GM12872 (cell line): ENCODE measurements around the gene MAML3.

Source experiments
- CTCF ChIP-seq: IDR thresholded peaks from 3 replicates; pipeline ENCODE4 v1.5.1; 2011; ENCODE audit warnings: low read depth, mild to moderate bottlenecking, low read length, moderate library complexity; ENCODE audit not compliant: insufficient read depth

The MAML3 gene

DNA sequence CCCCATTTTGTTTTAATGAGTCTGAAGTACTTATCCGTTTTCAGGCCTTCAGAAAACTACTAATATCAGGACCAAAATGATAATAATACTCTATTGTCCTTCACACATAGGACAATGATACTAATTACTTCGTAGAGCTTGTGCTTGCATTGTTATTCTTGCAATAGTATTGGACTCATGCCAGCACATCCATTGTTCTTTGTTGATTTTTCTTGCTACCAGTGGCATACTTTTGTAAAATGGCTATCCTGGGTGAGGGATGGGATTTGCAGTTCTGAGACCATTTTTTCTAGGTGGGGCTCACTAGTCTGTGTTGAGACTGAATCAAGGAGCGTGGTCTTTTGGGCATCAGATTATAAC is 195.3 kb downstream of the MAML3 start:
- TF ChIP-seq CTCF = no peak

DNA sequence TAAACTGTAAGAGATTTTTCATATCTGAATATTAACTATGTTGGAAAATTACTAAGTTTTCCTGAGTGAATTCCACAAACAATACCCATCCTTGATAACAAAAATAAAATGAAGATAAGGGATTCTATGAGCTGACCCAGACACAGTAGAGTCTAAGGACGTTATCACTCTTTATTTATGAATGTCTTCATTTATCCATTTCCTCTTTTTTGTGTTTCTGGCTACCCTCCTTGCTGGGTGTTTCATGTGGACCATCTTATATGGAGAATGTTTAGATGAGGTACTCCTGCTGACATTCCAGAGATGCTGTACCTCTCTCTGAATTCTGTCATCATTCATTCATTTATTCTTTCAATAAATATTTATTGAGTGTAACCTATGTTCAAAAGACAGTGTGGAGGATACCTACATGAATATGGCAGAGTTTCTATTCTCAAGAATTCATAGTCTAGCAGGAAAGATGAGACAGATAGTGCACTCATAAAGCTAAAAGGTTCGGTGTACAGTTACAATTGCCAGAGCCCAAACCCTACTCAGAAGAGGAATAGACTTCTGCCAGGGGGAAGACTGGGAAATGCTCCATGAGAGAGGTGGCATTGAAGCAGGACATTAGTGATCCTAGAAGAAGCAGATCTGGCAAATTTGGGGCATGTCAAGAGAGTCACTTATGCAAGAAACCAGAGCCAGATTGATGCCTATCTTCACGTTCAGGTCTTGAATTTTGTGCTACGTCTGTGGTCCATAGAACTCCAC is 195.8 kb downstream of the MAML3 start:
- TF ChIP-seq CTCF = no peak

DNA sequence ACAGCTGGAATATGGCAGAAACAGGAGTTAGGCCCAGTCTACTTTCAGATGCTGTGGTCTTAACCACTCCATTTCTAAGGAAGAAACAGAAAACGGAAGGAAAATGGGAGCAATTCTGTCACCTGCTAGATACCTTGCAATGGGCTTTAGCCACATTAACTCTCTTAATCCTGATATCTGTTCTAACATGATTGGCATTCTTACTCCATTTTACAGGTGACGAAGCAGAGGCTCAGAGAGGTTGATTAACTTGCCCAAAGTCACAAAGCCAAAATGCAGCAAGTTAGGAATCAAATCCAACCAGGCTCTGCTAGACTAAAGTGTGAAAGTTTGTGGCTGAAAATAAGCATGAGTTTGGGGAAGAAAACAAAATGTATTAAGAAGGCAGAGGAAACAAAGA is 196.9 kb downstream of the MAML3 start:
- no peak for TF ChIP-seq CTCF

DNA sequence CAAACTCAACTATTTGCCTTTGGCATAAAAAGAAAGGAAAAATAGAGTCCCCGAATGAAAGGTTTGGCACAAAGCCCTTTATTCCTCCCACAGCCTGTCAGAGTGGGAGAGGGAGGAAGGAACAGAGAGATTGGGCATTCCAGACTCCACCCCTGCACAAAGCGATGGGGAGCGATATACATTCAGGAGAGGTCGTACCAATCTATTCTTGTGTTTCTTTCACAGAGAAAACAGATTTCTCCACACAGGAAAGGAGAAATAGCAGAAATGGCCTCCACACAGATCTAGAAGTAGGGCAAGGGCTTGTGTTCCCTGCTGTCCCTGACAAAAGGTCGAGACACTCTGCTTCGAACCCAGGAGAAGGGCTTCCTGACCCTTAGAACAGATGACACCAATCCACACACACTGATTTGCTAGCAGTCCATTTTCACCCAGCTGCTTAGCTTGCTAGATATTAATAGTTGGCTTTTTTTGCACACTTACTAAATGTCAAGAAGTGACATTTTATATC is 197.4 kb downstream of the MAML3 start:
- no peak for TF ChIP-seq CTCF

DNA sequence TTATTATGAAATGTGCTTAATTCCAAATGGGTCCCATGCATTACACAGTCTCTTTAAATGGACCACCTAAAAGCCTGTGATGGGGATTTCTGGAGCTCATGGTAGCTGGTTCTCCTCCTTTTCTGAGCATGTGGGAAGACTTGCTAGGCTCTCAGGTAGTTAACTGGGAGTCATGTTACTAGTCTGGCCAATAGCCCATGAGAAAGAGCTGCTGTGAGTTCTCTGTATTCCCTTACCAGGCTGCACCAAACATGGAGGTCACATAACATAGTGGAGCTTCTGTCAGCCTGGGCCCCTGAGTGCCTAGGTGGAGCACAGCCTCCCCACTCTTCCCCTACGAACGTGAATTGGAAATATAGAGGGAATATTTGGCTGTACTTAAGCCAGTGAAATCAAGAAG is 198.4 kb downstream of the MAML3 start:
- TF ChIP-seq CTCF = no peak

DNA sequence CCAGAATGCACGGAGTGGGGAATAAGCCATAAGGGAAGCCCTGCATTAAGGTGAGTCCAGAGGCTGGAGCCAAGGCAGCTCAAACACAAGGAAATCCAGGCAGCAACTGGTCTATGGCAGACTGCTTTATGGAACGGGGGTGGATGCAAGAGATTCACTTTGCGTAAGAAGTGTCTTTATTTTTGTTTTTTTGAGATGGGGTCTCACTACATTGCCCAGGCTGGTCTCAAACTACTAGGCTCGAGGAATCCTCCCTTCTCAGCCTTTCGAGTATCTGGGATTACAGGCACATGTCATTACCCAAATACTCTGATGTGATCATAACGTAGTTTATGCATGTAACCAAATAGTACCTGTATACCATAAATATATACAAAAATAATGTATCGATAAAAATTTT is 199.5 kb downstream of the MAML3 start:
- TF ChIP-seq CTCF = no peak

- TF ChIP-seq CTCF = no peak
Measured at GRCh38 chr4:139951021-139951420, 203.0 kb downstream of the MAML3 start.

- no peak for TF ChIP-seq CTCF
Measured at GRCh38 chr4:139950568-139950967, 203.4 kb downstream of the MAML3 start.
